Measurements from ENCODE around the gene LRP1B. TPM values are rescaled to one million over a fixed set of nuclear protein-coding genes. Genes with fewer than 3 reads are reported as not detected.

The LRP1B gene
- total and polyA plus RNA-seq, 2 donors from 2014 or later = 0.69 to 1.2 TPM

DNA sequence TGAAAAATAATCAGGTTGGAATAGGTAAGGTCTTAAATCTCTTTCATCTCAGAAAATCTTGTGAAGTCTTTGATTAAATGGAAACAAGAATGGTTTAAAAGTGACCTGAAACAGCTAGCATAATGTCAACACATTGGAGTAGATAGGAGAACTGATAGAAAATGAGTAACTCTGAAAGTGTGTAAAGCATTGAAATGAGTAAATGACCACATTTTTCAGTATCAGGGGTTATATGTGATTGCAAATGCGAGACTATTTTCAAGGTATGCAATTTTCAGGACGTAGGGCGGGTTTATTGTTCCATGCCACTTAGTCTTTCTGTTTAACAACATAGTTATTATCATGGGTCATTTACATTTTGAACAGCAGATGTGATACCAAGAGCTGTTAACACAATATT is 1383.2 kb downstream of the LRP1B start:
- no peaks in the 10 kb centered on the region for H3K4me1 ChIP-seq (ENCODE audit: control insufficient read depth in 2 of 3, insufficient read depth in 2 of 3, low read depth in 1 of 3, low read length in 3 of 3)

DNA sequence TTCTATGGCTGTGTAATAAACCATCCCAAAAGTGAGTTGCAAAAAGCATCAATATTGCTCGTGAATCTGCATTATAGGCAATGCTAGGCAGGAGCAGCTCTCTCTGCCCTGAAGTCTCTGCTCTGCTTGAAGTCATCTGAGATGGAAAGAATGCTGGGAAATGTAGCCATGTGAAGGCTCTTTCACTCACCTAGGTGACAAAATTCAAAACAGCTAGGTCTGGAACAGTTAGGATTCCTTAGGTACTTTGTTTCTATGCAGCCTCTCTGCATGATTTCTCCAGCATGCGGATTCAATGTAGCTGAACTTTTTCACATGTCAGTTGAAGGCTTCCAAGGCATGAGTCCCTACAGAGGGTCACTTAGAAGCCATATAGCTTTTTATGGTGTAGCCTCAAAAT is 1383.7 kb downstream of the LRP1B start:
- TF ChIP-seq, protein P1, sequence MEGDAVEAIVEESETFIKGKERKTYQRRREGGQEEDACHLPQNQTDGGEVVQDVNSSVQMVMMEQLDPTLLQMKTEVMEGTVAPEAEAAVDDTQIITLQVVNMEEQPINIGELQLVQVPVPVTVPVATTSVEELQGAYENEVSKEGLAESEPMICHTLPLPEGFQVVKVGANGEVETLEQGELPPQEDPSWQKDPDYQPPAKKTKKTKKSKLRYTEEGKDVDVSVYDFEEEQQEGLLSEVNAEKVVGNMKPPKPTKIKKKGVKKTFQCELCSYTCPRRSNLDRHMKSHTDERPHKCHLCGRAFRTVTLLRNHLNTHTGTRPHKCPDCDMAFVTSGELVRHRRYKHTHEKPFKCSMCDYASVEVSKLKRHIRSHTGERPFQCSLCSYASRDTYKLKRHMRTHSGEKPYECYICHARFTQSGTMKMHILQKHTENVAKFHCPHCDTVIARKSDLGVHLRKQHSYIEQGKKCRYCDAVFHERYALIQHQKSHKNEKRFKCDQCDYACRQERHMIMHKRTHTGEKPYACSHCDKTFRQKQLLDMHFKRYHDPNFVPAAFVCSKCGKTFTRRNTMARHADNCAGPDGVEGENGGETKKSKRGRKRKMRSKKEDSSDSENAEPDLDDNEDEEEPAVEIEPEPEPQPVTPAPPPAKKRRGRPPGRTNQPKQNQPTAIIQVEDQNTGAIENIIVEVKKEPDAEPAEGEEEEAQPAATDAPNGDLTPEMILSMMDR (IDR thresholded peaks at IDR 0.05; ENCODE audit: borderline replicate concordance, extremely low read depth, insufficient read depth) = no peak
- intact Hi-C loops (cut with DNase I) = no loop called here
- Histone ChIP-seq H3K9me3 (ENCODE audit: control insufficient read depth in 2 of 3, insufficient read depth in 1 of 3, low read length in 3 of 3) (no peaks in the 10 kb centered on the region), H3K4me3 (ENCODE audit: low read length in 3 of 3) (no peak overlapping the region), H3K27me3 (ENCODE audit: control insufficient read depth, insufficient read depth, low read length) (no peaks in the 10 kb centered on the region), H3K4me1 (ENCODE audit: control insufficient read depth in 2 of 3, insufficient read depth in 2 of 3, low read depth in 1 of 3, low read length in 3 of 3) (no peaks in the 10 kb centered on the region), H3K9ac (ENCODE audit: low read length in 3 of 3) (no peak overlapping the region), H3K27ac (ENCODE audit: low read depth in 2 of 2, low read length in 2 of 2) (no peak overlapping the region), H3K36me3 (ENCODE audit: control insufficient read depth in 2 of 3, insufficient read depth in 3 of 3, low read length in 3 of 3) (no peaks in the 10 kb centered on the region)
- FAIRE-seq = no peak
- DNase-seq = no peak

More for the DNA sequence above, 1383.2 kb downstream of the LRP1B start:
- no peak overlapping the region for H3K4me3 ChIP-seq (ENCODE audit: low read length in 3 of 3)
- intact Hi-C loops (cut with DNase I) = no loop called here
- TF ChIP-seq, protein P1 (IDR thresholded peaks at IDR 0.05; ENCODE audit: borderline replicate concordance, extremely low read depth, insufficient read depth) = no peak
- H3K27ac ChIP-seq (ENCODE audit: low read depth in 2 of 2, low read length in 2 of 2) = no peak overlapping the region
- no peaks in the 10 kb centered on the region for H3K27me3 ChIP-seq (ENCODE audit: control insufficient read depth, insufficient read depth, low read length)
- no peaks in the 10 kb centered on the region for H3K9me3 ChIP-seq (ENCODE audit: control insufficient read depth in 2 of 3, insufficient read depth in 1 of 3, low read length in 3 of 3)
- DNase-seq = no peak
- no peaks in the 10 kb centered on the region for H3K36me3 ChIP-seq (ENCODE audit: control insufficient read depth in 2 of 3, insufficient read depth in 3 of 3, low read length in 3 of 3)
- no peak overlapping the region for H3K9ac ChIP-seq (ENCODE audit: low read length in 3 of 3)
- no peak for FAIRE-seq

DNA sequence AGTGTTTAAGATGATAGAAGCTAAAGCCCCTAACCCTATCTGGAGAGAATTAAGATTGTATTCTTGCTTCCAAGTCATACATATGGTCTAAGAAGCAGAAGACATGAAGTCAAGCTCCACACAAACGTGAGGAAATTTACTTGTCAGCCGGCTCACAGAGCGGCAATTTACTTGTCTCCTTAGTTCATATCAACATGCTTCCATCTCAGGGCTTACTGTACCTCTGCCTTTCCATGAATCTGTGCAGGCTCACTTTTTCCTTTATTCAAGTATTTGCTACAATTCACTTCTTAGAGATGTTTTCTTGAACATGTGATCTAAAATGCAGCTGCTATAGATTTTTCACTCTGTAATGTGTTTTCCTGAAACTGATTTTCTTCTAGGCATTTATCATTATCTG is 1386.4 kb downstream of the LRP1B start:
- Histone ChIP-seq H3K9ac (ENCODE audit: low read length in 3 of 3) (no peak overlapping the region), H3K9me3 (ENCODE audit: control insufficient read depth in 2 of 3, insufficient read depth in 1 of 3, low read length in 3 of 3) (no peaks in the 10 kb centered on the region), H3K27me3 (ENCODE audit: control insufficient read depth, insufficient read depth, low read length) (no peaks in the 10 kb centered on the region), H3K4me1 (ENCODE audit: control insufficient read depth in 2 of 3, insufficient read depth in 2 of 3, low read depth in 1 of 3, low read length in 3 of 3) (no peaks in the 10 kb centered on the region), H3K27ac (ENCODE audit: low read depth in 2 of 2, low read length in 2 of 2) (no peak overlapping the region), H3K36me3 (ENCODE audit: control insufficient read depth in 2 of 3, insufficient read depth in 3 of 3, low read length in 3 of 3) (no peaks in the 10 kb centered on the region), H3K4me3 (ENCODE audit: low read length in 3 of 3) (no peak overlapping the region)
- DNase-seq (no peak), FAIRE-seq (no peak)
- TF ChIP-seq, protein P1 (IDR thresholded peaks at IDR 0.05; ENCODE audit: borderline replicate concordance, extremely low read depth, insufficient read depth) = no peak
- intact Hi-C loops (cut with DNase I) = no loop called here

DNA sequence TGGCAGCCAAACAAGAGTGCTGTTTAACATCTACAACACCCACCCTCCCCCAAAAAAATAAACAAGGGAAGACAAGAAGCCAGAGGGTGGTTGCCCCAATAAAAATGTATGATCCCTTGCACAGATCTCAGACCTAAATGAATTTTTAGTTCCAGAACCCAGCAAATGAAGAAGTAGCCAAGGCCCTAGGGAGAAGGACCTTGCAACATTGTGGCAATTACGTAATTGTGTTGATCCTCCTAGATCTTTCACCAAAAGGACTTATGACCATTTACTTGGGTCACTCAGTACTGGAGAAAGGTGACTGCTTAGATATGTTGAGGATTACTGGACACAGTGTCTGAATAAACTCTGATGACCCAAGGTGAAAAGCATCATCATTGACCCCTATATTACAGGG is 1393.8 kb downstream of the LRP1B start:
- intact Hi-C loops (cut with DNase I) = no loop called here
- no peaks in the 10 kb centered on the region for H3K36me3 ChIP-seq (ENCODE audit: control insufficient read depth in 2 of 3, insufficient read depth in 3 of 3, low read length in 3 of 3)
- TF ChIP-seq, protein P1 (IDR thresholded peaks at IDR 0.05; ENCODE audit: borderline replicate concordance, extremely low read depth, insufficient read depth) = no peak
- no peaks in the 10 kb centered on the region for H3K4me1 ChIP-seq (ENCODE audit: control insufficient read depth in 2 of 3, insufficient read depth in 2 of 3, low read depth in 1 of 3, low read length in 3 of 3)
- DNase-seq = no peak
- H3K4me3 ChIP-seq (ENCODE audit: low read length in 3 of 3) = no peak overlapping the region
- FAIRE-seq = no peak
- no peaks in the 10 kb centered on the region for H3K27me3 ChIP-seq (ENCODE audit: control insufficient read depth, insufficient read depth, low read length)
- no peaks in the 10 kb centered on the region for H3K9me3 ChIP-seq (ENCODE audit: control insufficient read depth in 2 of 3, insufficient read depth in 1 of 3, low read length in 3 of 3)
- H3K9ac ChIP-seq (ENCODE audit: low read length in 3 of 3) = no peak overlapping the region
- H3K27ac ChIP-seq (ENCODE audit: low read depth in 2 of 2, low read length in 2 of 2) = no peak overlapping the region
